Loucy (cell line): ENCODE data around the gene HPSE2.

Experiments used
- EZH2phosphoT487 ChIP-seq: fragments of 200-600 bp; IDR thresholded peaks from 2 replicates; pipeline ENCODE4 v1.6.1; 2018; ENCODE audit warnings: antibody characterized with exemption, mild to moderate bottlenecking, moderate library complexity, borderline replicate concordance
- TF ChIP-seq, protein P1 (sequence below): fragments of 200-600 bp; sonication (generic); conservative IDR thresholded peaks from 2 replicates; pipeline ENCODE4 v1.5.1; 2014; ENCODE audit warnings: mild to moderate bottlenecking, antibody characterized with exemption, low read length

DNA sequence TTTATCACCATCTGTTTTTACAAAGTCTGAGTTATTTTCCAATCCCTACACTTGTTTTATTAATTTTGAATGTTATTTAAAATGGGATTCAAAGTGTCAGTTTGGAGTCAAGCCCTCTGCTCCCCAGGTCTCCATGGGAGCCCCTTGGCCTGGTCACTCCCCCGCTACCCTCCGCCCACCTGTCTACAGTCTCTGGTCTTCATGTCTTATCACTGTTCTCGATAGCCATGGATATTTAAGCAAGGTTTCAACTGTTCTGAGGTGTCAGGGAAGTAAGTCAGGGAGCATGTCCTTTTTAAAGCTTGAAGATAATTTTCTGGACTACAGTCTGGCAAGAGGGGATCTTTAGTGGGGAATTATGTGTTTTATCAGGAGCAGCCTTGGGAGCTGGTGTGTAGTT is 769.8 kb downstream of the HPSE2 start:
- TF ChIP-seq, protein P1, sequence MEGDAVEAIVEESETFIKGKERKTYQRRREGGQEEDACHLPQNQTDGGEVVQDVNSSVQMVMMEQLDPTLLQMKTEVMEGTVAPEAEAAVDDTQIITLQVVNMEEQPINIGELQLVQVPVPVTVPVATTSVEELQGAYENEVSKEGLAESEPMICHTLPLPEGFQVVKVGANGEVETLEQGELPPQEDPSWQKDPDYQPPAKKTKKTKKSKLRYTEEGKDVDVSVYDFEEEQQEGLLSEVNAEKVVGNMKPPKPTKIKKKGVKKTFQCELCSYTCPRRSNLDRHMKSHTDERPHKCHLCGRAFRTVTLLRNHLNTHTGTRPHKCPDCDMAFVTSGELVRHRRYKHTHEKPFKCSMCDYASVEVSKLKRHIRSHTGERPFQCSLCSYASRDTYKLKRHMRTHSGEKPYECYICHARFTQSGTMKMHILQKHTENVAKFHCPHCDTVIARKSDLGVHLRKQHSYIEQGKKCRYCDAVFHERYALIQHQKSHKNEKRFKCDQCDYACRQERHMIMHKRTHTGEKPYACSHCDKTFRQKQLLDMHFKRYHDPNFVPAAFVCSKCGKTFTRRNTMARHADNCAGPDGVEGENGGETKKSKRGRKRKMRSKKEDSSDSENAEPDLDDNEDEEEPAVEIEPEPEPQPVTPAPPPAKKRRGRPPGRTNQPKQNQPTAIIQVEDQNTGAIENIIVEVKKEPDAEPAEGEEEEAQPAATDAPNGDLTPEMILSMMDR = no peak
- TF ChIP-seq EZH2phosphoT487 = no peak
